ENCODE data around the gene STAG1.
"Not testable (repeated sequence)": the region's sequence is repeated elsewhere in the genome, so short reads cannot be mapped to it uniquely, and the experiment has no call there.

Gene STAG1

DNA sequence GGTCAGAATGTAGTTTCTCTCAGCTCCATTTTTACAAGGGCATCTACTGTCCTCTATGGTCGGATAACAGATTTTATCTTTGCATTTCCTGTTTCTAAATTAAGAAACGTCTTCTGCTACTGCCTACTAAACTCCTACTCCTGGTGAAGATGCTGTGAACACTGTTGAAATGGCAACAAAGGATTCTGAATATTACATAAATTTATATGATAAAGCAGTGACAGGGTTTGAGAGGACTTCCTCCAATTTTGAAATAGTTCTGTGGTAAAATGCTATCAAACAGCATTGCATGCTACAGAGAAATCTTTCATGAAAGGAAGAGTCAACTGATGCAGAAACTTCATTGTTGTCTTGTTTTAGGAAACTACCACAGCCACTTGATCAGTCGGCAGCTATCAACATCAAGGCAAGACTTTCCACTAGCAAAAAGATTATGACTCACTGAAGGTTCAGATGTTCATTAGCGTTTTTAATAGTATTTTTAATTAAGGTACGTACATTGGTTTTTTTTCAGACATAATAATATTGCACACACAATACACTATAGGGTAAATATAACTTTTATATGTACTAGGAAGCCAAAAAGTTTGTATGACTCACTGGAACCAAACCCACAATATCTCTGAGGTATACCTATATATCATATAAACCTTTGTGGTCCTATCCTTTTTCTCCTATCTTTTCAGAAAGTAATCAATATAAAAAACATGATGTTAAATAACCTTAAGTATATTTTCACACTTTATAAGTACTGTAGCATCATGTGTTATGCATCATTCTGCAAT is 156.1 kb downstream of the STAG1 start:
- no peak for DNase-seq (ENCODE audit: low read depth in 2 of 2)

DNA sequence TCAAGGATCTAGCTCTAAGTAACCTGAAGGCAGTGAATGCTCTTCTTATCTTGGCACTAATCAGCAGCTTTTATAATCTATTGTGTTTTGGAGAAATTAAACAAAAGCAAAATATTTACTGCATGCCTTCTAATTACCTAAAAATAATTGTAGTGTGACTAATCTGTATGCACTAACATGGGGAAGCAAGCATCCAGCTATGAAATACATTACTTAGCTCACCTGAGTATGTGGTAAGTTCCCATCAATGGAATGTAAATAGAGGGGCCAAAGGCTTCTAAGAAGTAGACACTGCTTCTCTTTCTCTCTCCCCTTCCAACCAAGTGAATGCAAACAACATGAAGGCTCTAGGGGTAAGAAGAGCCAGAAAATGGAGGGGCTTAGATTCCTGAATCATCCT is 165.6 kb downstream of the STAG1 start:
- DNase-seq (ENCODE audit: low read depth in 2 of 2) = no peak

DNA sequence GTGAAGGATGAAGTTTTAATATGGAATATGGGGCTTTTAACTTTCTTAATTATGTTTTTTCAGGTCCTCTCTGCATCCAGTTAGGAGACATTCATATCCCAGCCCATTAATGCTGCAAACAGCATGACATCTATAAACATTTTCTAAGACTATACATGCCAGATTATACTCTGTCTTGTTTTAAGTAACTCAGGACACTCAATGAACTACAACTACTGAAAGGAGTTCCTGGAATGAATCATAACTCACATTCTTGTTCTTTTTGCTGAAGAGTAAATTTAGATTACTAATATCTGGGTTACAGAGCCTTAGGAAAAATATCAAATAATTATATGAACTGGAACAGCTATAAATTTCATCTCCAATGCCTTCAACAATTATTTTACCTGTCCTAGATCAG is 167.4 kb downstream of the STAG1 start:
- DNase-seq (ENCODE audit: low read depth in 2 of 2) = no peak

DNA sequence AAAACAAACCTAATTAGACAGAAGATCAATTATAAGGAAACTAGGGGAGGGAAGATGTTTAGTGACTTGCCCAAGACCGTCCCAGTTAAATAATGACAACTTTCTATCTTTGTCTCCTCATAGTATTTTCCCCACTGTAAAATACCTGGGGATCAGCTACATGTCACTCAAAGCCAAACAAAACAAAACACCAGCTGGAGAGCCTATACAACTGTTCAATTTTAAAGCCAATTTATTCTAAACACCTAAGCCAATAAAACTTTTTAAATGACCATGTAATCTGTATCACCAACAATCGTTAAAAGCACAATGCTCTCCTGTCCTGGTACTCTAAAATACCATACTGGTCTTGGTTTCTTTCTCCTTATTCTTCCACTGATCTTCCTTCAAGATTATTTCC is 168.4 kb downstream of the STAG1 start:
- no peak for DNase-seq (ENCODE audit: low read depth in 2 of 2)

DNA sequence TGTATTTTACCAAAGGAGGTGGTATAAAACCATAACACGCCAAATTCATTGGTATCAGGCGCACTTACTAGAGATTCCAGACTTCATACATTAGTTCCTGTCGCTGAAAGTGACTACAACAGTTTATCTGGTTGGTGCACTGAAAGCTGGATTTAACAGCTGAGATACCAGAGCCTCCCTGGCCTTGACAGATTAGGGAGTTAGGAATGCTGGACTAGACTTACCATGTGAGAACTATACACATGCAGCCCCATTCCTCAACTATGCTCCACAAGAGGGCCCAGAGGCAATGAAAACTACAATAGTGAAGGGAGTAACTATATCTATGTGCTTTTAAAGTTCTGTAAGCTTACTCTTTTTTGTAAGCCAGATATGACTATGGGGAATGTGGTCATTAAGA is 174.4 kb downstream of the STAG1 start:
- DNase-seq (ENCODE audit: low read depth in 2 of 2) = no peak

DNA sequence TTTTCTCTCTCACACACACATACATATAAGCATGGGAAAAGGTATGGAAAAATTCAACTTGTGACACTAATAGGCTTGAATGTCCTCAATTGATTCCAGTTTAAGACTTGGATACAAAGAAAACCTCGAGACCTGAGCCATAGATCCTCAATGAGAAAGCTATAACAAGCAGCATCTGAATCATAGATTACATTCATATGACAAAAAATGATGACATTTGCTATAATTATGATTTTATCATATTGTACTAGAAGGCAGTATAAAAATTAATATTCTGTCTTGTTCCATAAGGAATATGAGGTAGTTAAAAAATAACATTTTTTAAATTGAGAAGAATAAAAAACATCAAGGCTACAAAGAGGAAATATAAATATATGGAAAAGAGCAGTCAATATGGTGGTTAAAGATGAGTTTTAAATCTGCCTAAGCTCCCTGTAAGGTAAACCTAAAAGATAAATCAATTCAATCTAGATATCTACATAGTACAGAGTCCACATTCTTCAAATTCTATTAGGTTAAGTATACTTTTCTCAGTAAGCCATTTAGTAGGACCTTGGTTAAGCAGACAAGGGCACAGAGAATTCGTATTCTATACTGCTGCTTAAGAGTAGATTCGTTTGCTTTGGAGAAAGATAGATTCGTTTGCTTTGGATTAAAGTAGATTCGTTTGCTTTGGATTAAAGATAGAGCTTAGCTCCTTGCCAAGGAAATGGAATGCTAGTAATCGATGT is 175.7 kb downstream of the STAG1 start:
- DNase-seq (ENCODE audit: low read depth in 2 of 2) = no peak

DNA sequence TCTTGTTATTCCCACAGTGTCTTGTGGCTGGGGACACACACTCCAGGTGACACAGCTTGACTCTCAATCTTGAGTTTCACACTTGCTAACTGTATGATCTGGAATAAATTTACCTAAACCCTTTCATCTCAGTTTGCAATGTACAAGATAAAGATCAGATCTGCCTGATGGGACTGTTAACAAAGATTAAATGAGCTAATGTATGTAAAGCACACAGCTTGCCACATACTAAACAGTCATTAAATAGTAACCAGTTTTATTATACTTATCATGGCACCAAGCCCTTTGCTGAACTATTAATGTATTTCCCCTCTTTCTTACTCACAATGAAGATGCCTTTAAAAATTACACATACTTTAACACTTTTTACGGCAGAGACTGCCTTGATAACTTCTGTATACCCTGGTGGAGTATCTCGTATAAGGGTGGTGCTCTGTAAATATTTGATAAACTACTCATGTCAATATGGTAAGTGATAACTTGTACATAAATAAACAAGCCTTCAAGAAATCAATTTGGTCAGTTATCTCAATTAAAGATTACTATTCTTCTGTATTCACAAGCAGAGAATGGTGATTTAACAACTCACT is 184.5 kb downstream of the STAG1 start:
- DNase-seq (ENCODE audit: low read depth in 2 of 2) = no peak

DNA sequence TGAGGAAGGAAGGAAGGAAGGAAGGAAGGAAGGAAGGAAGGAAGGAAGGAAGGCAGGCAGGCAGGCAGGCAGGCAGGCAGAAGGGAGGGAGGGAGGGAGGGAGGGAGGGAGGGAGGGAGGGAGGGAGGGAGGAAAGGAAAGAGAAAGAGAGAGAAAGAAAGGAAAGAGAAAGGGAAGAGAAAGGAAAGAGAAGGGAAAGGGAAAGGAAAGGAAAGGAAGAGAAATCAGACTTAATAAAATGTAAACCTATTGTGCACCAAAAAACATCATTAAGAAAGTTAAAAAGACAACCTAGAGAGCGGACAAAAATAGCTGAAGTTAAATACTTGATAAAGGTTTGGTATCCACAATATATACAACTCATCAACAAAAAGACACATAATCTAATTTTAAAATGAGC is 187.2 kb downstream of the STAG1 start:
- not testable (repeated sequence) for DNase-seq (ENCODE audit: low read depth in 2 of 2)

DNA sequence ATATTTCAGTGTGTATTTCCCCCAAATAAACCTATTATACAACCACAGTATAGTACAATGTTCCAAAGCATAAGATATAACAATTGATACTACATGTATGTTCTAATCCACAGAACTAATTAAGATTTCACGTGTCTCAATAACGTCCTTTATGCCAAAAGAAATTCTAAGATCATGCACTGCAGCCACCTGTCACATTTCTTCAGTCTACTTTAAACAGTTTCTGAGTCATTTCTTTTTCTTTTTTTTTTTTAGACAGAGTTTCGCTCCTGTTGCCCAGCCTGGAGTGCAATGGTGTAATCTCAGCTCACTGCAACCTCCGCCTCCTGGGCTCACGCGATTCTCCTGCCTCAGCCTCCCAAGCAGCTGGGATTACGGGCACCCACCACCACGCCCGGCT is 190.2 kb downstream of the STAG1 start:
- no peak for DNase-seq (ENCODE audit: low read depth in 2 of 2)

DNA sequence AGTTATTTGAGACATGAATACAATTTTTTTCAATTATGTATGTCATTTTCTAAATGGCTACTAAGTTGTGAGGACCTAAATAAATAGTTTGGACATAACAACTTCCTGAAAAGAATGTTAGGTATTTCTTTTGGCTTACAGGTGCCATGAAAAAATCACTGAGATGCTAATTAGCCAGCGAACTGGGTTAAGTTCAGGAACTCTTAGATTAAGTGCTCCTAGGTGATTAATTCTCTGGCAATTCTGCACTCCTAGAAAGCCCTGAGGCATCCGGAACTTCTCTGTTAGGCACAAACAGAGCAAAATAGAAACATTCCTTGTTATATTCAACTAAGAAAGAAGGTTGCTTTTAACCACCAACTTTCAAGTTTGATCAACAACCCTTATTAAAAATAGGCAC is 192.3 kb downstream of the STAG1 start:
- no peak for DNase-seq (ENCODE audit: low read depth in 2 of 2)

DNA sequence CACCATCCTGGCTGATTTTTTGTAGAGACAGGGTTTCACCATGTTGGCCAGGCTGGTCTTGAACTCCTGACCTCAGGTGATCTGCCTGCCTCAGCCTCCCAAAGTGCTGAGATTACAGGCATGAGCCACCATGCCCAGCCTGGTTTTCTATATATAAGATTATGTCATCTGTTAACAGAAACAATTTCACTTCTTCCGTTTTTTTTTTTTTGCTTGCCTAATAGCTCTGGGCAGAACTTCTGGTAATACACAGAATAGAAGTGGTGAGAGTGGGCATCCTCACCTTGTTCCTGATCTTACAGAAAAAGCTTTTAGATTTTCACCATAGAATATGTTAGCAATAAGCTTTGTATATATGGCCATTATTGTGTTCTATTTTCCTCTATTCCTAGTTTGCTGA is 202.7 kb downstream of the STAG1 start:
- DNase-seq (ENCODE audit: low read depth in 2 of 2) = not testable (repeated sequence)

DNA sequence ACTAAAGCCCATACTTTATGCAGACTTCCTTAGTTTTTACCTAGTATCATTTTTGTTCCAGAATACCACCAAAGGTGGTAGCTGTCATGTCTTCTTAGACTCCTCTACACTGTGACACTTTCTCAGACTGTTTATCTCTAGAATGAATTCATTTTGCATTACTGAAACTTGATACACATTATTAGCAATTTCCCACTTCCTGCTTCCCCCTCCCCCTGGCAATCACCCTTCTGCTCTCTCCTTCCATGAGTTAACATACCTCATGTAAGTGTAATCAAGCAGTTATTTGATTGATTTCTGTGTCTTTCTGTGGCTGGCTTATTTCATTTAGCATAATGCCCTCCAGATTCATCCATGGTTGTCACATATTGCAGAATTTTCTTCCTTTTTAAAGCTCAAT is 204.9 kb downstream of the STAG1 start:
- peak in 1 of 2 experiments; percentile 21 for DNase-seq (ENCODE audit: low read depth in 2 of 2)

DNA sequence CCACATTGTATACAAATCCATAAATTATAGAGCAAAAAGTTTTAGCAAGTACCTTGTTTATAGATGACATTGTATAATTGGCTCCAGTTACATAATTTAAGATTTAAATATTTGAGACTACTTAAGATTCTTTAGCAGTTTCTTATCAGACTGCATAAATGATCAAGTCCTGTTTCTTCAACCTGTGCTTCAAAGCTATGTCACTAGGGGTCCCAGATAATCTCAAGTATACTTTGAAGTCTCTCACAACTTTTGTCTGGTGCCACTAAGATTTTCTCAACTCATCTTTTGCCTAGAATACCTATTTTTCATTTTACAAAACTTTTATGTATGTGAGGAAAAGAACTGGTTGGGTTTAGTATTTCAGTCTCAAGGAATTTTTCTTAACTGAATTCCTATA is 205.5 kb downstream of the STAG1 start:
- DNase-seq (ENCODE audit: low read depth in 2 of 2) = no peak

DNA sequence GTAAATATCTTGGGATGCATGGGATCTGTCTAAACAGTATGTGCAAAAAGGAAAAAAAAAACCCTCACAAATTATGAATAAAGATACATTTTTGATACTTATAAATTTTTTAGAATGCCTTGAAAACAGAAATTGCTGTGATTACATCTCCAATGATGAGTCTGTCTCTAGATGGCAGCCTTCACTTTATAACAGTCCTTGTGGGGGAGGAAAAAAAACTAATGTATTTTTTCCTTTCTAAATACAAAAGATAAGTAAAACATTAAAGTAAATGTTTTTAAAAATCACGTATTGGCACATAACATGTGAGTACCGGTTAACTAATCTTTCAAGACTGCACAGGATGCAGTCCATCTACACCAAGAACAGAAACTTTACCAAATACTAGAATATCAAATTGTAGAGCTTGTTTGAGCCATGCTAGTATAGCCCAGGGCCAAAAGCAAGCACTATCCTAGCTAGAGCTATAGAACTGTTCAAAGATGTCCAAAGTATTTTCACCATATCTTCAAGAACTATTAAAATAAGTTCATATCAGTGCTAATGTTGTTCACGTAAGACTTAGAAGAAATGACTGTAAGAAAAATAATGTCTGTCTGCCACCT is 206.4 kb downstream of the STAG1 start:
- no peak for DNase-seq (ENCODE audit: low read depth in 2 of 2)

DNA sequence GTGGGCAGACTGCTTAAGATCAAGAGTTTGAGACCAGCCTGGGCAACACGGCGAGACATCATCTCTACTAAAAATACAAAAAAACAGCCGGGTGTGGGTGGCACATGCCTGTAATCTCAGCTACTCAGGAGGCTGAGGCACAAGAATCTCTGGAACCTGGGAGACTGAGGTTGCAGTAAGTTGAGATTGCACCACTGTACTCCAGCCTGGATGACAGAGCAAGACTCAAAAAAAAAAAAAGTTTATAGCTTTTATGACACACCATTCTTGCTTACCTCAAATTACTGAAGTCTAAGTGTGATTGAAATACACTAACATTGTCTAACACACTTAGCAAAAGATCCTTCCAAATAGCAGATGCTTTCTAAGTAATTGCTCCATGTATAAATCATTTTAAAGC is 207.6 kb downstream of the STAG1 start:
- DNase-seq (ENCODE audit: low read depth in 2 of 2) = no peak

DNA sequence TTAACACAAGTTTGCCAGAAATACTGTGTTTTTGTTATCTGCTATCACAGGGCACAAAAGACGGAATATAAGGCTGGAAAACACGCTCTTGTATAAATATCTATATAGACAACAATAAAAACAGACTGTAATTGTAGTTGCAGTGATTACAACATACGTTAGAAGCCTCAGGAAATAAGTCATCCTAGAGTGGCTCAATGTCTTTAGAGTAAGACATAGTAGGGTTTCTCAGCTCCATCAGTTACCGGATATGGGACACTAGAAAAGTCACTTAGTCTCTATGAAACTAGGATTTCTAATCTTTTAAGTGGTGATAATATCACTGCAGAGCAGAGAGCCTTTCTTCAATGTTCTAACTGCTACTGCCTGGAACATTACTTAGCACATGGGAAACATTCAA is 208.8 kb downstream of the STAG1 start:
- DNase-seq (ENCODE audit: low read depth in 2 of 2) = no peak

DNA sequence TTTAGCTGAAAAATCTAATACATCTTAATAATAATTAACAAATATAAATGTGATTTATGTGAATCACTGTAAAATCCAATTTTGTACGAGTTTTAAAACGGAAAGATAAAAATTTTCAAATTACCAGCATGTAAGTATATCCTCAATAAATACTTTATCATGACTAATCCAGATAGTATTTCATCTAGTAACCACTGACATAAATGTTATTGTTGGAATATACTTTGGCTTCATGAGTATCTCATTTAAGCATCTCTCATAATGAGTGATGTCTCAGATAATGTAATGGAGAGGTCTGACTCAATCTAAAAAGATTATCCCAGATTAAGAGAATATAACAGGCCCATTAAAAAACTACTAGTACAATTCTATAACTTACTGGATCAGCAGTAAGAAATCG is 216.3 kb downstream of the STAG1 start:
- no peak for DNase-seq (ENCODE audit: low read depth in 2 of 2)

DNA sequence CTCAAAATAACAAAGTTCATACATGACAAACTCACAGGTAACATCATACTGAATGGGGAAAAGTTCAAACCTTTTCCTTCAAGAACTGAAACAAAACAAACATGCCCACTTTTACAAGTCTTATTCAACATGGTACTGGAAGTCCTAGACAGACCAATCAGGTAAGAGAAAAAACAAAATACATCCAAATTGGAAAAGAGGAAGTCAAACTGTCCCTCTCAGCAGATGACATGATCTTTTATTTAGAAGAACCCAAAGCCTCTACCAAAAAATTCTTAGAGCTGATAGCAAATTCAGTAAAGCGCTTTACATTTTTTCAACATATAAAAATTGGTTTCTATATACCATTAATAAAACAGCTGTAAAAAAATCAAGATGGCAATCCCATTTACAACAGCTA is 219.4 kb downstream of the STAG1 start:
- no peak for DNase-seq (ENCODE audit: low read depth in 2 of 2)

DNA sequence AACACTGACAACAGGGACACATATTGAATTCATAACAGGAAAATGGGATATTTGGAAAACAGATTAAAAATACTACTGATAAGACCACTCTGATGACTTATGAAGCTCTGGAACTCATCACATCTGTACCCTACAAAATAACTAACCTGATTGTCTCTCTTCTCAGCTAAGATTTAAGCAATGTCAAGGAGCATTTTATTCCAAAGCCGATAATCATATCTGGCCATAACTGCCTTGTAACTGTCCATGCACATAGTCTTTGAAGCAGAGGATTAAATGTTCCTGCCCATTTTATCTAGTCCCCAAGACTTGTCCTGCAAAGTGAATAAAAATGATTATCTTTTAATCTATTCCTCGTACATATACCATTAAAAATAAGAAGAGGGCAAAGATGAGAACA is 234.1 kb downstream of the STAG1 start:
- no peak for DNase-seq (ENCODE audit: low read depth in 2 of 2)

DNA sequence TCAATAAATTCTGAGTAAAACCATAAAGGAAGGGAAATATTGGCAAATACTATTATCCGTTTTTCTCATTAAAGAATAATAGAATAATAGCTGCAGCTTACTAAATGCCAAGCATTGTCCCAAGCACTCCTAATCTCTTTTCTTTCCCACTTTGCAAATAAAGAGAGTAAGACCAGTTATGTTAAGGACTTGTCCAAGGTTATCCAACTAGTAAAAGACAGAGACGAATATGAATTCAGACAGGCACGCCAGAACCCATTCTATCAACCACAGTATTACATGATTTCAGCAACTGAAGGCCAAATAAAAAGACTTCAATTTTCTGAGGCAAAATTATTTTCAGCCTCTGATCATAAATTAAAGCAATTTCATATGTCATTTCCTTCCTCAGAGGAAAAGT is 235.5 kb downstream of the STAG1 start:
- DNase-seq (ENCODE audit: low read depth in 2 of 2) = no peak

DNA sequence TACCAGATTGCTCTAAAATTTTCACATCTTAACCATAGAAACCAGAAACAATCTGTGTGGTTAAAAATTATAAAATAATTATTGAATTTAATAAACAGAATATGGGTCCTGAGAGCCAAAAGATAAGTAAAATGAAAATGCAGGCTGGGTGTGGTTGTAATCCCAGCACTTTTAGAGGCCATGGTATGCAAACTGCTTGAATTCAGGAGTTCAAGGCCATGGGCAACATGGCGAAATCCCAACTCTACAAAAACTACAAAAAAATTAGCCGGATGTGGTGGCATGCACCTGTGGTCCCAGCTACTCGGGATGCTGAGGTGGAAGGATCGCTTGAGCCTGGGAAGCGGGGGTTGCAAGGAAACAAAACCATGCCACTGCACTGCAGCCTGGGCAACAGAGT is 236.1 kb downstream of the STAG1 start:
- DNase-seq (ENCODE audit: low read depth in 2 of 2) = no peak

DNA sequence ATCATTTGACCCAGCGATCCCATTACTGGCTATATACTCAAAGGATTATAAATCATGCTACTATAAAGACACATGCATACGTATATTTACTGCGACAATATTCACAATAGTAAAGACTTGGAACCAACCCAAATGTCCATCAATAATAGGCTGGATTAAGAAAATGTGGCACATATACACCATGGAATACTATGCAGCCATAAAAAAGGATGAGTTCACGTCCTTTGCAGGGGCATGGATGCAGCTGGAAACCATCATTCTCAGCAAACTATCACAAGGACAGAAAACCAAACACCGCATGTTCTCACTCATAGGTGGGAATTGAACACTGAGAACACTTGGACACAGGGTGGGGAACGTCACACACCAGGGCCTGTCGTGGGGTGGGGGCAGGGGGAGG is 237.6 kb downstream of the STAG1 start:
- DNase-seq (ENCODE audit: low read depth in 2 of 2) = not testable (repeated sequence)

DNA sequence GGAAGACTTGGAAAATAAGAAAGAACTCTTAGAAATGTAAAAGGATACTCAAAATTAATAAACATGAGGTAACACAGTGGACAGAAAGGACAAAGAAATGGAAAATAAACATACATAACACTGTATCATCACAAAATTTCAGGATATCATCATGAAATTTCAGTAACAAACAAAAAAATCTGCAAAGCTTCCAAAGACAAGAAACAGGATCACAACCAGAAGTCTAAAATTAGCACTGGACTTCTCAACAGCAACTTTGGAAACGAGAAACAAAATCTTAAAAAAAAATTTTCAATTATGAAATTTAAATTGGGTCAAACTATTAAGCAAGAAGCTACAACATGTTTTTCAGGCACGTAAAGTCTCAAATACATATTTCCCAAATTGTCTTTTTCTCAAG is 238.8 kb downstream of the STAG1 start:
- DNase-seq (ENCODE audit: low read depth in 2 of 2) = no peak
